Loucy (cell line): Measurements from ENCODE around the gene CACNA1D.

Source experiments
- CTCF ChIP-seq: fragments of 200-600 bp; sonication (generic); conservative IDR thresholded peaks from 2 replicates; pipeline ENCODE4 v1.5.1; 2014; ENCODE audit warnings: mild to moderate bottlenecking, antibody characterized with exemption, low read length
- EZH2phosphoT487 ChIP-seq: fragments of 200-600 bp; IDR thresholded peaks from 2 replicates; pipeline ENCODE4 v1.6.1; 2018; ENCODE audit warnings: antibody characterized with exemption, mild to moderate bottlenecking, moderate library complexity, borderline replicate concordance

GRCh38 chr3:53566461-53567145 is 72.2 kb downstream of the CACNA1D start:
- TF ChIP-seq CTCF, result no peak
- TF ChIP-seq EZH2phosphoT487, result no peak
